Measurements from ENCODE around the gene TSN.

TSN gene

DNA sequence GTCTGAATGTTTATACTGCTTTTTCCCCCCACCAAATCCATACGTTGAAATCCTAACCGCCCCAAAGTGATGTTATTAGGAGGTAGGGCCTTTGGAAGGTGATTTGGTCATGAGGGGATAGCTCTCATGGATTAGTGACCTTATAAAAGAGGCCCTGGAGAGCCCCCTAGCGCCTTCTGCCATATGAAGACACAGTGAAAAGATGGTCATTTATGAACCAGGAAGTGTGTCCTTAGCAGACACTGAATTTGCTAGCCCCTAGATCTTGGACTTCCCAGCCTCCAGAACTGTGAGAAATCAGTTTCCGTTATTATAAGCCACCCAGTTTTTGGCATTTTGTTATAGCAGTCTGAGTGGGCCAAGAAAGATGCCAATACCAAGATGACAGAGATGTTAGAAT is 7.2 kb upstream of the TSN start:
- DNase-seq, result no peak

GRCh38 chr2:121754851-121755236 is 607 bp upstream of the TSN start:
- DNase-seq, result no peak

- no peak for DNase-seq
Observed at GRCh38 chr2:121764681-121765228, 9.3 kb downstream of the TSN start.

DNA sequence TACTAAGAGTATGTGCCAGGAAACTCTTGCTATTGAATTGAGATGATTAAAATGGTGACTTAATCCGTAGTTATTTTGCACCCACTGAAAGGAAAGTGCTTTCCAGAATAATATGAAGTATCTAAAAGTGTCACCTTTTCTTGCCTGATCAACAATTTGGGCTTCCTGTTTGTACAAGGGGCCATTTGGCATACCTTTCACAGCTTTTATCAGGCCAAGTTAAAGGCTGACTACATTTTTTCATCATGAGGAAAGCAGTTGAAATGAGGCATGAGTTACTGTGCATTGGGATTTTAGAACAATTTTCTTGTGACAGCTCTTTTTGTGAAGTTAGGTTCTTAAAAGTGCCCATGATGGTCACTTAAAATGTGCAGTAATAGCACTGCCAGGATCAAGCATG is 11.2 kb downstream of the TSN start:
- DNase-seq, result no peak

DNA sequence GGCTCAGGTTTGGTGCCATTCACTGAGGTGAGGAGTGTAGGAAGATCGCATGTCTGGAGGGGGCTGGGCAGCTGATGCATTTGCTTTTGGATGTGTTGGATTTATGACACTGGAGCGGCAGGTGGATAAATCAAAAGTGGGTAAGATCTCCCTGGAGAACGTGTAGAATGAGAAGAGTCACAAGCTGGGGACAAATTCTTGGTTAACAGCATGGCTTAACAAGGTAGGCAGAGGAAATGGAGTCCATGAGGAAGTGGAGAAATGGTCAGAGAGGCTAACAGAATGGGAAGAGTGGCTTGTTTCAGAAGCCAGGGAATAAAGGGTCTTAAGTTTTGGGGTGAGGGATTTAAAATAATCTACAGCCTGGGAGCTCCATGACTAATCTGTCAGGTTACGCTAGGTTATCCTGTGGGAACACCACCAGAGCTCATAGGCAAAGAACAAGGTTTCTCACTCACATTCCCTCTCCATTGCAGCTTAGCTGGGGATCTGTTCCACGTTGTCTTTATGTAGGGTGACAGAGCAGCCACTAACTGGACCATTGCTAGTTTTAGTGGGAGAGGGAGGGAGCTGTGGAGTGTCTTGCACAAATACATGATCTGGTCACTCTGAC is 12.8 kb downstream of the TSN start:
- DNase-seq, result no peak

GRCh38 chr2:121771976-121772742 is 16.7 kb downstream of the TSN start:
- DNase-seq, result no peak

DNA sequence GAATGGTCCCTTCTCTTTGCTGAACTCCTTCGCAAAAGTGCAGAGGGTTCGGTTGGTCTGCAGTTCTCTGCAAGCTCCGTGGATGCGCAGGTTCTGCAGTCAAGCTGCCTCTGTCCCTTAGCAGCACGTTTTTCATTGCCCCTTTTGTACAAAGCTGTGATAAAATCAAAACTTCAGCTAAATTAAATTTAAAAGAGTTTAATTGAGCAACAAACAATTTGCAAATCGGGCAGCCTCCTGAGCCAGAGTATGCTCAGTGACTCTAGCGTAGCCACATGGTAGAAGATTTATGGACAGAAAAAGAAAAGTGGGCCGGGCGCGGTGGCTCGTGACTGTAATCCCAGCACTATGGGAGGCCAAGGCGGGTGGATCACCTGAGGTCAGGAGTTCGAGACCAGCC is 18.8 kb downstream of the TSN start:
- DNase-seq, result no peak

DNA sequence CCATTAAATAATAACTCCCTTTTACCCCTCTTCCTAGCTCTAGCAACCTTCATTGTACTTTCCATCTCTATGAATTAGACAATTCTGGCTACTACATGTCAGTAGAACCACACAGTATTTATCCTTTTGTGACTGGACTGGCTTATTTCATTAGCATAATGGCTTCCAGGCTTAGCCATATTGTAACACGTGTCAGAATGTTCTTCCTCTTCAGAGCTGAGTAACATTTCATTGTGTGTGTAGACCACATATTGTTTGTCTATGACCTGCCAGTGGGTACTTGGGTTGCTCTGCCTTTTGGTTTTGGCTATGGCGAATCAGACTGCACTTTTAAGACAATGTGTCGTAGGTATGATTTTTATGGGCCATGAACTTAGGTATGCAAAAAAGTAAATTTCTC is 20.9 kb downstream of the TSN start:
- no peak for DNase-seq

GRCh38 chr2:121776885-121777698 is 21.6 kb downstream of the TSN start:
- DNase-seq, result no peak

GRCh38 chr2:121777699-121778058 is 22.2 kb downstream of the TSN start:
- DNase-seq, result no peak

GRCh38 chr2:121778741-121779487 is 23.5 kb downstream of the TSN start:
- no peak for DNase-seq

DNA sequence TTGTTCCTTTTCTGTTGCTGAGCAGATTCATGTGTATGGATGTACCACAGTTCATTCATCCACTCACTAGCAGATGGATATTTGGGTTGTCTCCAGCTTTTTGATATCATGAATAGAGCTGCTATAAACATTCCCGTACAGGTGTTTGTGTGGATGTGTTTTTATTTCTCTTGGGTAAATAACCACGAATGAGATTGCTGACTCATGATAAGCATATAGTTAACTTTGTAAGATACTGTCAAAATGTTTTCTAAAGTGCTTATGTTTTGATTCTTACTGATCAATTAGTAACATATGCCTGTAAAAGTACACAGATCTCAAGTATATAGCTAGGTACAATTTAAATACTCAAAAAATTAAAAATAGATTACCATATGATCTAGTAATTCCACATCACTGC is 27.7 kb downstream of the TSN start:
- no peak for DNase-seq

GRCh38 chr2:121788685-121789084 is 33.2 kb downstream of the TSN start:
- no peak for DNase-seq

GRCh38 chr2:121790276-121790956 is 35.0 kb downstream of the TSN start:
- no peak for DNase-seq

- DNase-seq, result no peak
Observed at GRCh38 chr2:121791290-121791689, 35.8 kb downstream of the TSN start.

- DNase-seq, result no peak
Observed at GRCh38 chr2:121791801-121792221, 36.4 kb downstream of the TSN start.

DNA sequence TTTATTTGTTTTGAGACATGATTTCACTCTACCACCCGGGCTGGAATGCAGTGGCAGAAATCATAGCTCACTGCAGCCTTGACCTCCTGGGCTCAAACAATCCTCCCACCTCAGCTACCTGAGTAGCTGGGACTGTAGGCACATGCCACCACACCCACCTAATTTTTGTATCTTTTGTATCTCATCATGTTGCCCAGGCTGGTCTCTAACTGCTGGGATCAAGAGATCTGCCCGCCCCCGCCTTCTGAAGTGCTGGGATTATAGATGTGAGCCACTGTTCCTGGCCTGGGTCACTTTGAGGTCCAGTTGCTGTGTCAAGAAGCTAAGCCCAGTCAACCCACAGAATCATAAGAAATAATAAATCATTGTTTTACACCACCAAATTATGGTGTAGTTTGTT is 38.4 kb downstream of the TSN start:
- no peak for DNase-seq

GRCh38 chr2:121794233-121794632 is 38.8 kb downstream of the TSN start:
- no peak for DNase-seq

- no peak for DNase-seq
Observed at GRCh38 chr2:121796239-121796638, 40.8 kb downstream of the TSN start.

GRCh38 chr2:121798617-121799016 is 43.2 kb downstream of the TSN start:
- no peak for DNase-seq

- DNase-seq, result no peak
Observed at GRCh38 chr2:121801916-121802315, 46.5 kb downstream of the TSN start.

DNA sequence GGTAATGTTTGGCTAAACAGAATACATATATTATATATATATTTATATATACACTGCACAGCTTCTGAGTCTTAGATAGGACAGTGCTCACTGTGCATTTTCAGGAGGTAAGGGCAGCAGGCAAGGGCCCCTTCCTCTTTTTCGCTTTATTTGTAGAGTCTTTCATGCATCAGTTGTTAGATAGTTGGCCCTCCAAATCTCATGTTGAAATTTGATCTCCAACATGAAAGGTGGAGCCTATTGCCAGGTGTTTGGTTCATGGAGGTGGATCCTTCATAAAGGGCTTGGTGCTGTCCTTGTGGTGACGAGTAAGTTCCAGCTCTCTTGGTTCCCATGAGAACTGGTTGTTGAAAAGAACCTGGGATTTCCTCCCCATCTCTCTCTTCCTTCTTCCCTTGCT is 48.1 kb downstream of the TSN start:
- DNase-seq, result no peak
